SU-DHL-6 (cell line): ENCODE data around the gene SELENON.

ENCODE experiments used
- EZH2phosphoT487 ChIP-seq: fragments of 200-600 bp; sonication (generic), shearing (Covaris generic); conservative IDR thresholded peaks from 2 replicates; pipeline ENCODE4 v1.6.1; 2018; ENCODE audit warnings: mild to moderate bottlenecking, antibody characterized with exemption, low read length, moderate library complexity, mixed read lengths
- TF ChIP-seq, protein P1 (sequence below): fragments of 200-600 bp; sonication (generic); IDR thresholded peaks from one replicate; pipeline ENCODE4 v1.5.1; 2017; ENCODE audit warnings: antibody characterized with exemption, mild to moderate bottlenecking, low read length, moderate library complexity; ENCODE audit not compliant: insufficient read depth, poor library complexity, severe bottlenecking

DNA sequence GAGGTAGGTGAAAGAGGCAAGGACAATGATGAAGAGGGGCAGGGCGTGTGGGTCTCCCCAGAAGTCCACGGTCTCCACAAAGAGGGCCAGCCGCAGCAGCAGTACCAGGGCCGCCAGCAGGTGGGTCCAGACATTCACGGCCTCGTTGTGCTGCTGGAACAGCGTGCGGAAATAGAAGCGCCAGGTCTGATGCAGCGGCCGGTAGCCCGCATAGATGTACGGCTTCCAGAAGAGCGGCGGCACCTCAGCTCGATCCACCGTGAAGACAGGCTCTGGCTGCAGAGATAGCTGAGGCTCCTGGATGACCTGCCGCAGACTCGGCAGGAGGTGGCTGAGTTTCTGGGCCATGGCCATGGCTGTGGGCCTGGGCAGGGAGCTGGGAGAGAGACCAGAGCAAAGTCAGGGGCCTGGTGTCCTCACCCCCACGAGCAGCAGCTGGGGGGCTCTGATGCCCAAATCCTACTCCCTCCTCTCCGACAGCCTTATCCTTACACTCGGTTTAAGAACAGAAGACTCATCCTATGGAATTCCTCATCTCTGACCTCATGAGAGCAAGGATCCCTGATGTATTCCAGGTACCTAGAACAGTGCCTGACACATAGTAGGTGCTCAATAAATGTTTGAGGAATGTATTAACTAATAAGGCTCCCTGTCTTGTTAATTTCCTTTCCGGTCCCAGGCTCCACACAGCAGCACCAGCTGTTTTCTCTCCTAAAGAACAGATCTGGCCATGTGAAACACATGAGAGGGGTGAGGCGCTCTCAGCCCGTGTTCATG, 63.7 kb downstream of the SELENON start:
- TF ChIP-seq, protein P1, sequence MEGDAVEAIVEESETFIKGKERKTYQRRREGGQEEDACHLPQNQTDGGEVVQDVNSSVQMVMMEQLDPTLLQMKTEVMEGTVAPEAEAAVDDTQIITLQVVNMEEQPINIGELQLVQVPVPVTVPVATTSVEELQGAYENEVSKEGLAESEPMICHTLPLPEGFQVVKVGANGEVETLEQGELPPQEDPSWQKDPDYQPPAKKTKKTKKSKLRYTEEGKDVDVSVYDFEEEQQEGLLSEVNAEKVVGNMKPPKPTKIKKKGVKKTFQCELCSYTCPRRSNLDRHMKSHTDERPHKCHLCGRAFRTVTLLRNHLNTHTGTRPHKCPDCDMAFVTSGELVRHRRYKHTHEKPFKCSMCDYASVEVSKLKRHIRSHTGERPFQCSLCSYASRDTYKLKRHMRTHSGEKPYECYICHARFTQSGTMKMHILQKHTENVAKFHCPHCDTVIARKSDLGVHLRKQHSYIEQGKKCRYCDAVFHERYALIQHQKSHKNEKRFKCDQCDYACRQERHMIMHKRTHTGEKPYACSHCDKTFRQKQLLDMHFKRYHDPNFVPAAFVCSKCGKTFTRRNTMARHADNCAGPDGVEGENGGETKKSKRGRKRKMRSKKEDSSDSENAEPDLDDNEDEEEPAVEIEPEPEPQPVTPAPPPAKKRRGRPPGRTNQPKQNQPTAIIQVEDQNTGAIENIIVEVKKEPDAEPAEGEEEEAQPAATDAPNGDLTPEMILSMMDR: no peak
- TF ChIP-seq EZH2phosphoT487: no peak
